GM19452 (cell line): ENCODE data around the gene NPW.
A peak's percentile ranks its signal among the peaks of the same experiment; 100 is the strongest.
"Not testable (repeated sequence)": the region's sequence is repeated elsewhere in the genome, so short reads cannot be mapped to it uniquely, and the experiment has no call there.

ENCODE experiments used
- ATAC-seq: cut with Tn5 transposase; IDR thresholded peaks from one replicate; pipeline ENCODE4 v1.9.1; 2021; ENCODE audit not compliant: unreplicated experiment

NPW gene

DNA sequence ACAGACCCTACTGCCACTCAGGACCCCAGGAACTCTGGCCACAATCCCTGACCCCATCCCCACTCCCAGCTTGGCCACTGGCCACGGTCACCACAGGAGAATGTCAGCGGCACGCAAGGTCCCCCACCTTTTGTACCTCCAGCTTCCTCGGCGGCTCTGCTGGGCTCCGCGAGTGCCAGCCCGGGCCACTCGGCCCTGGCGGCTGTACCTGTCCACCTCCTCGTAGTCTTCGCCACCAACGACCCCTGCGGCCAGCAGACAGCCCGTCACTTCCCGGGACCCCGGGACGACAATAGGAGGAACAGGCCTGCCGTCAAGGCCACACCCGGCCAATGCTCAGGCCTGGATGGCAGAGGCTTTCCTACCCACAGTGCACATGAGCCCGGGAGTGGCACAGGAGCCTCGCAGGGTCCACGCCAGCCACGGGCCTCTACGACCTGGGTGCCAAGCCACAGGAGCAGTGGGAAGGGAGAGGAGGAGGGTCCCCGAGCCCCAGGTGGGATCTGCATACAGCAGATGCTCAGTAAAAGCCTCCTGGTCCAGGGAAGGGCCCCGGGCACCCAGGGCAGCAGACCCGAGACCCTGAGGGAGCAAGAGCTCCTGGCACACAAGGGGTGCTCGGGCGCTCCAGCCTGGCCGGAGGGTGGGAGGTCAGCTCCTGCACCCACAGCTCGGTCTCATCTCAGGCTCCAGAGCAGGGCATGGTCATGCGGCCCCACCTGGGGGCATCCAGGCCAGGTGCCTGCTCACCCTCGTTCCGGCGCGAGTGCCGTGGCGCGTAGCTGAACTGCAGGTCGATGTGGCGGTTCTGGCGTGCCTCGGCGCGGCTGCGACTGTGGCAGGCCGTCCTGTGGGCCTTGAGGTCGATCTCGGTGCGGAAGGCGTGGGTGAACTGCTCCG, 17.9 kb upstream of the NPW start:
- ATAC-seq, result no peak

- no peak for ATAC-seq
These were observed 17.0 kb upstream of the NPW start for GRCh38 chr16:2002406-2003230.

- ATAC-seq, result no peak
These were observed 16.3 kb upstream of the NPW start for GRCh38 chr16:2003231-2003826.

DNA sequence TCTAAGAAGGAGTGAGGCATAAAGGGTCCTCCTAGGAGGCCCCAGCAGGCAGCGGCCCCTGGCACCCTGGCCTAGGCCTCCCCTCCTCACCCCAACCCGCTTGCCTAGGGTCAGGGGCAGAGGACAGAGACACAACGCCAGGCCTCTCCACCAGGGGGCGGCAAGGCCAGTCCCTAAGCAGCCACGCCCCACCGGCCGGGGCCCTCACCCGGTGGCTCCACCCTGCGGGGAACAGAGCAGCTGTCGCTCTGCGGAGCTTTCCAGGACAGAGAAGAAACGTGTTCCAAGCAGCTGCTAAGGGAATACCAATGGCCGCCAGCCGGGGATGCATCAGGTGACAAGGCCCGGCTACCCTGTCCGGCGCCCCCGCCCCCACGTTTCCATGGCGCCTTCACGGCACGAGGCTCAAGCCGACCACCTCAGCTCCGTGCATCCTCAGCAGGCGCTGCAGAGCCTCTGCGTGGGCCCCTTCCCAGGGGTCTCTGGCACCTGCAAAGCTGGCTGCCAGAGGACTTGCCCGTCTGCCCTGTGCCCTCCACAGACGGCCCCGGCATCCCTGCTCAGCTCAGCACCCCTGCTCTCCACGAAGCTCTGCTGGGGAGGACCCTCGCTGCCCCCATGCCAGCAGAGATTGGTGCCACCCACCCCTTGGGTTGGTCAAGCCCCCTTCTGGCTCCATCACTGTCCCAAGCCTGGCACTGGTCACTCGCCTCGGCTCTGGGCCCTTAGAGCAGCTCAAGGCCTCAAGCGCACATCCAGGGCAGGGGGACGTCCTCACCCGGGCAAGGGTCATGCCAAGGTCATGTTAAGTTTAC, 15.6 kb upstream of the NPW start:
- ATAC-seq, result no peak

DNA sequence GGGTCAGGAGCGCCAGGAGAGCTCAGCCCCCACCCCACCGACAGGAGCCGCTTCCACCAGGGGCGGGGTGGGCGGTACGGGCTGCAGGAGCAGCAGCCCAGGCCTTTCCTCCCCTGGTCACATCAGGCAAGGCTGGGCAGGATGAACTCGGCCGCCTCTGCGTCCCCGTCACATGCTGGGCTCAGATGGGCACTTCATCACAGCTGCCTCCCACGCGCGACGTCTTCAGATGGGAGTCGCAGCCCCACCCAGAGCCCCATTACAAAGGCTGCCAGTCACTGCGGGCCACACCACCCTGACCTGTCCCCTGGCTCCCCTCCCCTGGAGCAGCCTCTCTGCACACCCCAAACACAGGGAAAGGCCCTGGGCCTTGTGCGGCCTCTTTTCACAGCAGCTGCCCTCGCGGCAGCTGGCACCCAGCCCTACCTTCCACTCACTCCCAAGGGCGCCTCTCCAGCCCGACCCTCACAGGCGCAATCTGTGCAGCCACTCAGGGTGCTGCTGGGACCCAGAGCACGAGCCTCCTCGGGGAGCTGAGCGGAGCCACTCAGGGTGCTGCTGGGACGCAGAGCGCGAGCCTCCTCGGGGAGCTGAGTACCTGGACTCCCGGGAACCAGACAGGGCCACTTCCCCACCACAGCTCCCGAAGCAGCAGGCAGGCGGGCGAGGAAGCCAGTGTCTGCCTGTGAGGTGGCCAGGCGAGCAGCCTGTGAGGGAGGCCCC, 14.6 kb upstream of the NPW start:
- no peak for ATAC-seq

- ATAC-seq, result no peak
These were observed 13.9 kb upstream of the NPW start for GRCh38 chr16:2005646-2006045.

DNA sequence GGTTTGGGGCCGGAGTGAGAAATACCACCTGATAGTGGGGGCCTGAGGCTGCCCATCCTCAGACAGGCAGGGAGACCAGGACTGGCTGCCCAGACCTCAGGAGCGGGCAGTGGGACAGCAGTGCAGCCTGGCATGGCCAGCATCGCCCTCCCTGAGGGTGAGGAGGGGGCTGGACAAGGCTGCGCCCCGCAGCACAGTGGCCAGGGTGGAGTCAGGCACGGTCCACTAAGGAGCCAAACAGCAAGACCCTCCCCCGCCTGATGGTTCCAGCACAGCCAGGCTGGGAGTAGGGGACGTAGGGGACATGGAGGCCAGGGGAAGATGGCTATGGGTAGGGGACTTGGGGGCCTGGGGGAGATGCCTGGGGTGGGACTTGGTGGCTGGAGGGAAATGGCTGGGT, 13.3 kb upstream of the NPW start:
- no peak for ATAC-seq

DNA sequence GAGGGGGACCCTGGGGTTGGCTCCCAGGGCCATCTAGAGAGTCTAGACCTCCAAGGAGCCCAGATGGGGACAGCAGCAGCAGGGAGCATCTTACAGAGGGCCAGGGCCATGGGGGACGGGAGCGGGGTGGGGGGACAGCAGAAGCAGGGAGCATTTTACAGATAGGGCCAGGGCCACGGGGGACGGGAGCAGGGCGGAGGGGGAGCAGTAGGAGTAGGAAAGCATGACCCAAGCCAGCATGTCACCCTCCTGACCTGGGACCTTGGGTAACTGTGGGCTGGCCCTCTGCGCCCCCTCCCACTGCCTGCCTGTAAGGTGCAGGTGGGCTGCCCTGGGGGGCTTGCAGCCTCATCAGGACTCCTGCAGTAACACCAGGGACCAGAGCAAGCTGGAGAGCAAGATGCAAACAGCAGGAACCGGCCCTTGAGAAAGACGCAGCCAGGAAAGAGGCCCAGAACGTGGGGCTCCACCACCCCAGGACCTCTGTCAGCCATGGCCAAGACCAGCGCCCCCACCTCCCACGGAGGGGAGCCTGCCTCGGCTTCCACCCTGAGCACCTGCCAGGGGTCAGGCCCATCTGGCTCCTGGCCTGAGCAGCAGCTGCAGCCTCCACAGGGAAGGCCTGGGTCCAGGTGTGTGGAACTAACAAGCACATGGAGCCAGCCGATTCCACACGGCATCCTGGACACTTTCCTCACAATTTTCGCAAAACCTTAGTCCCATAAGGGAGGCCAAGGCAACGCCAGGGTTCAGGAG, 12.3 kb upstream of the NPW start:
- no peak for ATAC-seq

GRCh38 chr16:2008009-2008526, 11.5 kb upstream of the NPW start:
- ATAC-seq, result no peak

- ATAC-seq, result no peak
These were observed 10.9 kb upstream of the NPW start for GRCh38 chr16:2008631-2009163.

DNA sequence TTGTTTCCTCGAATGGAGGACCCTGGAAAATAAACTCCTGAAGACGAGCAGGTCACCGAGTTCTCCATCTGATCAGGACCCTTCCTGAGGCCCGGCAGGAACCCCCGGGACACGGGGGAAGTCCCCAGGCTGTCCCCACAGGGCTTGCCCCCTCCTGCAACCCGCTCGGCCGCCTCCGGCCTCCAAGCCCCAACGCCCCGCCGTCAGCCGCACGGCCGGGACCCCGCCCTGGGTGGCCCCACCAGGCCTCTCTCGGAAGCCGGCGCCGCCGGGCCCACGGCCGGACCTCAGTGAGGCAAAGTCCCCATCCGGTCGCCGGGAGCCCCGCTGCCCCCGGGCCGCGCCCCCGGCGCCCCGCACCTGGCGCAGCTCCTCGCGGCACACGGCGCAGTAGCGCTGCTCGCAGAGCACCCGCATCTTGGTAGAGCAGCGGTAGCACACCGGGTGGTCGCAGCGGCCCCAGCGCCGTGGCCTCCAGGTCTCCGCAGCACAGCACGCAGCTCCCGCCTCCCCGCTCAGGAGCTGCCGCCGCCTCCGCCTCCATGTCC, 10.3 kb upstream of the NPW start:
- ATAC-seq, result peak; percentile 34

DNA sequence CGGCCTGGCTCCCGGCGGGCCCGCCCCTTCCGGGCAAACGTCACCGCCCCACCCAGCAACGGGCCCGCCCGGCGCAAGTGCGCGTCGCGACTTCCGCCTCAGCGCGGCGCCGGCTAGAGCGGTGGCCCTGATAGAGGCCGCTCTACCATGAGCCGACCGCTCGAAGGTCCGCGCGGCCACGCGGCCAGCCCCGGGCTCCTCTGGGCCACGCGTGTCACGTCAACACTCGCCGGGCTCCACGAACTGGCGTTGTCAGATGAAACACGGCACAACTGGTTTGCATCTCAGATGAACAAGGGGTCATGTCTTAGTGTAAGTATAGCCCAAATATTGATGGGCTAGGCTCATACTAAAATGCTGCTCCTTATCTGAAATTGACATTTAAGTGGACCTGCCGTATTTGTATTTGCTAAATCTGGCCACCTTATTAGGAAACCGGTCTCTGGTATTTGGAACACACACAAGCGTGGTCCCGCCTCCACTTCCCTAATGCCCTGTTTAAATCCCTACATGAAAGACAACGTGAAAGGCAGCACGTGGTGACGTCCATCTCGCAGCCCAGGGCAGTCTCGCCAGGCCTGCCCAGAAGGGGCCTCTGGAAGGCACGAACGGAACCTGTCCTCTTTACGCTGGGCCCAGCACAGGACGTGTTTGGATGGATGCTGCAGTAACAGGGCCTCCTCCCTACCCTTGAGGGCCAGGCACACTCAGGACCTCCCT, 9.6 kb upstream of the NPW start, which contains the start of gene ZNF598:
Gene ZNF598, minus strand, starts transcription at position 31 of the 720 bp plus-strand sequence.
- peak; percentile 87 for ATAC-seq

- ATAC-seq, result not testable (repeated sequence)
These were observed 7.9 kb upstream of the NPW start for GRCh38 chr16:2011726-2012125.

DNA sequence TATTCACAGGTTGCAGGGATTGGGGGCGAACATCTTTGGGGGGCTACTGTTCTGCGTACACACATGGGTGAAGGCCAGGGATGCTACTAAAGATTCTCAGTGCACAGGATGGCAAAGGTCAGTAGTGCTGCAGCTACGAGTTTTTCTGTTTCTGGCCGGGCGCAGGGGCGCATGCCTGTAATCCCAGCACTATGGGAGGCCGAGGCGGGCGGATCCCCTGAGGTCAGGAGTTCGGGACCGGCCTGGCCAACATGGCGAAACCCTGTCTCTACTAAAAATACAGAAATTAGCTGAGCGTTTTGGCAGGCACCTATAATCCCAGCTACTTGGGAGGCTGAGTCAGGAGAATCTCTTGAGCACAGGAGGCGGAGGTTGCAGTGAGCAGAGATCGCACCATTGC, 6.1 kb upstream of the NPW start:
- no peak for ATAC-seq

- ATAC-seq, result no peak
These were observed 4.3 kb upstream of the NPW start for GRCh38 chr16:2015117-2015946.

- no peak for ATAC-seq
These were observed 3.7 kb upstream of the NPW start for GRCh38 chr16:2015947-2016208.

DNA sequence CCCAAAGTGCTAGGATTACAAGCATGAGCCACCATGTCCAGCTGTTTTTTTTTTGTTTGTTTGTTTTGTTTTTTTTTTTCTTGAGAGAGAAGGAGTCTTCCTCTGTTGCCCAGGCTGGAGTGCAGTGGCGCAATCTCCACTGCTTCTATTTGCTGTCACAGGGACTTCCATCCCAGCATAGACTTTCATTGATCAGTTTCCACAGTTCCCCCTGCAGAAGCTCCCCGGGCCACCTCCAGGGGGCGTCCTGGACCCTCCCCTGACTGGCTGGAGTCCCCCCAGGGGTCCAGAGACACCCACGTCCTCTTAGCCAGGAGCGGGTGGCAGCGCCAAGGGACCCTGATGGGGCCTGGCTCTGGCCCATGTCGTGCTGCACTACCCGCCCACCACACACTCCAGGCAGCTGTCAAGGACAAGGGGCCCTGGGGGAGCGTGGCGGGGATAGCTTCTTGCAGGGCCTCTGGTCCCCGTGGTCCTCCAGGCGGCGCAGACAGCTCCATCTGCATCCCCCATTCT, 3.1 kb upstream of the NPW start:
- ATAC-seq, result no peak
